Measurements from ENCODE around the gene INO80B.

- no peak for TF ChIP-seq POLR2A (IDR thresholded peaks at IDR 0.05; ENCODE audit: low read length)
- TF ChIP-seq KDM1A (IDR thresholded peaks at IDR 0.05; ENCODE audit: low read depth): no peak
- TF ChIP-seq TP53 (CRISPR knock-in tag; IDR thresholded peaks at IDR 0.05): no peak
- TF ChIP-seq CTCF (IDR thresholded peaks at IDR 0.05): no peak
- no peak for TF ChIP-seq NFE2L2 (conservative IDR thresholded peaks at IDR 0.05; ENCODE audit: low read length)
- no peak for TF ChIP-seq GATA3 (IDR thresholded peaks at IDR 0.05; ENCODE audit: borderline replicate concordance)
- TF ChIP-seq JUN (IDR thresholded peaks at IDR 0.05): no peak
- TF ChIP-seq ZFP36 (IDR thresholded peaks at IDR 0.05; ENCODE audit: borderline replicate concordance, partially characterized antibody): no peak
- no peak for TF ChIP-seq CBX8 (IDR thresholded peaks at IDR 0.05)
- no peak for TF ChIP-seq SREBF2 (IDR thresholded peaks at IDR 0.05)
- no peak for TF ChIP-seq USF2 (IDR thresholded peaks at IDR 0.05)
- TF ChIP-seq NR3C1 (IDR thresholded peaks at IDR 0.05): no peak
These were observed 30.5 kb upstream of the INO80B start for GRCh38 chr2:74424139-74424992.
